Umbilical cord (tissue), 2 donors: ENCODE measurements around the gene RIMBP3B. TPM values are rescaled to one million over a fixed set of nuclear protein-coding genes. Genes with fewer than 3 reads are reported as not detected.
"Not testable (repeated sequence)": the region's sequence is repeated elsewhere in the genome, so short reads cannot be mapped to it uniquely, and the experiment has no call there.

Source experiments
- DNase-seq: peaks from one replicate; pipeline ENCODE4 v3.0.0-alpha.2; 2015; ENCODE audit warnings: low spot score
- total RNA-seq: library from RNA; depleted of rRNA; stranded (reverse); fragments of >200 nt; gene quantifications from one replicate; pipeline ENCODE4 v1.2.3, GENCODE V29; 2014; ENCODE audit warnings: low replicate concordance; ENCODE audit not compliant: insufficient read depth

Gene RIMBP3B
- total RNA-seq, 1 donor from 2014 or later = not detected

DNA sequence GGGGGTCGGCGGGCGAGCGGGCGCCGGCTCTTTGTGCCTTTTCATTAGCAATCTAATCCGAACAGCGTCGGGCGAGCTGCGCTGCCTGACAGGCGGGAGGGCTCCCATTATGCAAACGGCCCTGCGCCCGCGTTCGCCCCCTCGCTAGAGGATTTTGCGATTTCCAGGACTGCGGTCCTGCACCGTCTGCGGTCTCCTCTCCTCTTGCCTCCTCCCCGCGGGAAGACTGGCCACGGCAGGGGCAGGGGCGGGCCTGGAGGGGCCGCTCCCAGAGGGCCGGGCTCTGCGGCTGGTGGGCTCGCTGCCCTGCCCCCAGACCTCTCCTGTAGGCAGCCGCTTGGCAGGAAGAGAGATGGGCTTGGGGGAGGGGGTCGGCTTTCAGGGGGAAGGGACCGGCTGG is 34.3 kb downstream of the RIMBP3B start:
- DNase-seq = not testable (repeated sequence)

DNA sequence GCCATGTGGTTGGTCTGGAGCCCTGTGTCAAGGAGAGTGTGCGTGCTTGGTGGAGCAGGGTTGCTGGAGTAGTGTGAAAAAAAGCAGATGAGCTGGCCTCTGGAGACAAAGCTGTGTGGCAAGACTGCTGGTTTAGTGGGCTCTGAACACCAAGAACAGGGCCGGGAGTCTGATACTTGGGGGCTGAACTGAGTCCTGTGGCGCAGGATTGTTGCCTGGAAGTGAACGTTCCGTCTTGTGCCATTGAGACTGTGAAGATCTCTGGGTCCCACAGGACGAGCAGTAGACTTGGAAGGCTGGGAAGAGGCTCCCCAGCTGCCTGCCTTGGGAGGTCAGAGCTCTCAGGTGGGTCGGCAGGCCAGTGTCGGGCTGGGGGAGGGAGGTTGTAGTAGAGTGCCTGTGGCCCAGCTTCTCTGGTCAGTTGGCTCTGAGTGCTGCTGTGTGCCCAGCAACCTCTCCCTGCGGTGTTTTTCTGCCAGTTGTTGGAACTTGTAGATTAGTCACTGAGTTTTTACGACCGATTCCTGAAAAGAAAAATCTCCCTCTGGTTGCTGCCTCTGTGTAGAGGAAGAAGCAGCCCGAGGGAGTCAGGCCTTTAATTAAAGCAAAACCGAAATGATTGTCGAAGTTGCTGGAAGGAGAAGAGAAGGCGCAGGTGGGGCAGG is 35.6 kb downstream of the RIMBP3B start:
- DNase-seq = not testable (repeated sequence)

DNA sequence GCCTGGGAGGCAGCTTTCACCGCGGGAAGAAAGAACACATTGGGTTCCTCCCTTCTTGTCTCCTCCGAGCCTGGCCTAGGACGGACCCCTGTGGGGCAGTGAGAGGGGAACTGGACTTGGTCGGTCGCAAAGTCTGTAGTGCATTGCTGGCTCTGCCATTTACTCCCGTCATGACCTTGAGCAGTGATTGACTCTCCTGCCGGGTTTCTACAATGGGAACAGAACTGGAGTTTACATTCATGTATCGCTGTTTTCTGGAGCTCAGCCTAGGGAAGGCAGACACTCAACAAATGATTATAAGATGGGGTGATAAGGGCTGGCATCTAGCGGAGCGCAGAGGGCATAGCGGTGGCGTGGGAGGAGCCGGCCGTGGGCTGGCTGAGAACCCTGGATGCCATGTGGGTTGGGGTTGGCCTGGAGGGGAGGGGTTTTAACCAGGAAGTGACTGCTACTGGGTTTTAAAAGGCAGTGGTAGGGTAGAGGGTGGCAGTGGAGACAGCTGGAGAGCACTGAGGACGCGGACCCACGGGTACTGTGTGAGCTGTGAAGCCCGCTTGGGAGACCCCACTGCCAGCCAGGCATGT is 36.7 kb downstream of the RIMBP3B start:
- DNase-seq = not testable (repeated sequence)

DNA sequence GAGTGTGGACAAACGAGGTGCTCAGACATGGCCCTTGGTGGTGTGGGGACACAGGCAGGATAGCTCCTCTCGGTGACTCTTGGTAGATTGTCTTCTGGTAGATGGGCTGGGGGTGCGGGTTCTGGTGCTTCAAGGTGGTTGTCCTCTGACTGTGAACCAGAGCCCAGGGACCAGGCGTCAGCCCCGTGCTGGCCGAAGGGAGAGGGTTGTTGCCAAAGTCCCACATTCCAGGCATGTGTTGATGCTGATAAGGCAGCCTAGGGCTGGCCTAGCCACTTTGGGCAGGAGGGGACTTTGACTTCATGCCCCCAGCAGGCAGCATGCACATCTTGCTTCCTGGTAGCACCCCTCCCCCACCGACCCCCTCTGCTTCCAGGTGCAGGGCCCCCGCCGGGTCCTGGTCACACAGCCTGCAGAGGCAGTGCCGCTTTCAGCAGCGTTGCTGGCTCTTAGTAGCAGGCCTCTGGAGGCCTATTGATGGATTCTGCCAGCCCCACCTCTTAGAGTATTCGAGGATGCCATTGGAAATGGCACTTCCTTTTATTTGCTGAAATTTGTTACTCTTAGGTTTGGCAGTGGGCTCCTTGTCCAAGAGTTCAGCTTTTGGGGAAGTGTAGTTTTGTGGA is 40.6 kb downstream of the RIMBP3B start:
- DNase-seq = not testable (repeated sequence)

DNA sequence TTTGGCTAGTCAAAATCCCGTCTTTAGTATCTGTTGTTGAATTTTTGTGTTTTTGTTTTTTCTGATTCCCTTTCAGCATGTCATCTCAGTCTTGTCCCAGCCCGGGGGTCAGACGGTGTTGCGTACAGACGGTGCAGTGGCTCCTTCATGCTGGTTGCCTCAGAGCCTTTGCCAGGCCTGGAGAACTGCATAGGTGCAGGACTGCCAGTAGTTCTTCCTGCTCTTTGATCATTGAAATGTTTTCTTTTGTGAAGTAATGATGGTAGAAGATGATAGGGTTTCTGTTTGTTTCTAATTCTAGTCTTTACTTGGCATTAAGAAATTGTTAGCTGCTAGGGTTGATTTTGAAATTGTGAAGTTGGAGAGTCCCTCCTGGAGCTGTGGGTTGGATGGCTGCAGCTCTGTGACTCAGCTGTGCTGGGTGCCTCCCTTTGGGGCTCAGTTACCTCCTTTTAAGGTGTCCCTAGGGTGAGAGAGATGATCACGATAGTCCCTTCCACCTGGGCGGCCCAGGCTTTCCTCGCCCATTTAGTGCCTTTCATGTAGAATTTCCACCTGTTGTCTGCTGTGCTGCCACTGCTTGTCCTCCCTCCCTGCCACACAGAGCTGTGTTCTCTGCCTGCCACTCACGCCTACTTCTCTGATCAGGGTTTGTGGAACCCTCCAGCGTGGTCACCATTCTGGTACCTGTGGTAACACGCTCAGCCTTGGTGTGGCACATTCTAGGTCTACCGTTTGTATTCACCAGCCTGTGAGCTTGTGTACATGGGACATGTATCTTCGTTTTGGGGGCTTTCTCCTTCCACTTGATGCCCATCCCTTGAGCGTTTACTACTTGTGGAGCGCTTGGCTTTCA is 51.1 kb downstream of the RIMBP3B start:
- DNase-seq = not testable (repeated sequence)

DNA sequence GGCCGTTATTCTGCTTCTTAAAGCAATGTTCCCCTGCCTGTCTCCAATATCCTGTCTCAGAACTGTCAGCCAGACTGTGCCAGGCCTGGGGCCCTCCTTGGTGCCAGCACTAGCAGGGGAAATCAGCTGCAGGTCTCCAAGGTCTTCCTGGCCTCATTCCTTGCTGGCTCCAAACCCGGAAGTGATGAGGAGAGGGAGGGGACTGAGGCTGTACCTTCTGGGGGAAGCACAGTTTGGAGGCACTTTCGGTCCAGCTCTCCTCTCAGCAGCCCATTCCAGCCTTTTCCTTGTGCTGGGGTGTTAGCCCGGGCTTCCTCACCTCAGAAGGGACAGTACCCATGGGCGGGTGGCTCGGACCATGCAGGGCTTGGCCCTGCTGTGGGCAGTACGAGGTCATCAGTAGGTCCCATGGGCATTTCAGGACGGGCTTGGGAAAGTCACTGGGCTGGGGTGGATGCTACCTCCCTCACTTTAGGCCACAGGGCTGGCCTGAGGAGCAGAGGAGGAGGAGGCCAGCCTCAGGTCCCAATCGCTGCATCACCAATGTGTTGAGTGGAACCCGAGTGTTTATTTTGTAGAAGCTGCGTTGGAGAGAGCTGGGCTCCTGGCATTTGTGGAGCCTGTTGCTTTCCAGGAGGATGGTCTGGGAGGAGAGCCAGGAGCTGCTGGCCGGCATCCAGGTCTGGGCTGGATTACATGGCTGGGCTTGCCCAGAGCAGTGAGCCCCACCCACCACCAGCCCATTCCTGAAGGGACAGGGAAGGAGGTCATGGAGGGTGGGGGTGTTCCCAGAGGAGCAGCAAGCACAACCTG is 52.7 kb downstream of the RIMBP3B start:
- DNase-seq = not testable (repeated sequence)

DNA sequence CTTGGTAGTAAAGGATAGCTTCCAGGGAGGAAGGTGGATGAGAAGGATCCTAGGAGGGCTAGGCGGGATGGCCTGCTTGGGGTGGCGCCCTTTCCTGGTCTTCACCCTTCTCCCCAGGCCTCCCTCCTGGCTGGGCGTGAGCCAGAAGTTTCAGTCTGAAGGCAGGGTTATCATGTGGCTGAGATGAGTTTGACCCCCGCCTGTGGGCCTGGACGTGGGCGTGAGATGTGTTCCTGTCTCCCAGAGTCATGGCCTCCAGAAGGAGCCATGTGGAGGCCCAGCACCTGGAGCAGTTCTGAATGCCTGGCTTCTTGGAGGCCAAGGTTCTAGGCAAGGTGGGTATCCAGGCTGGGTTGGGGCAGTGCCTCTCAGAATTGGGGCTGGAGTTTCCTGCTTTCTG is 54.5 kb downstream of the RIMBP3B start:
- not testable (repeated sequence) for DNase-seq

Other genes with a start within 250 kb of the RIMBP3B start
- 7.7 TPM for gene HIC2, start 33.6 kb downstream of the RIMBP3B start, total RNA-seq
- gene TMEM191C, start 83.6 kb downstream of the RIMBP3B start, total RNA-seq = 8.9 TPM
- not detected for gene RIMBP3C, start 167.7 kb downstream of the RIMBP3B start, total RNA-seq
- 20.9 TPM for gene UBE2L3, start 184.0 kb downstream of the RIMBP3B start, total RNA-seq
- not detected for gene YDJC, start 246.3 kb downstream of the RIMBP3B start, total RNA-seq
- gene CCDC116, start 249.0 kb downstream of the RIMBP3B start, total RNA-seq = not detected